ENCODE results near the gene DCTN1.

The DCTN1 gene

DNA sequence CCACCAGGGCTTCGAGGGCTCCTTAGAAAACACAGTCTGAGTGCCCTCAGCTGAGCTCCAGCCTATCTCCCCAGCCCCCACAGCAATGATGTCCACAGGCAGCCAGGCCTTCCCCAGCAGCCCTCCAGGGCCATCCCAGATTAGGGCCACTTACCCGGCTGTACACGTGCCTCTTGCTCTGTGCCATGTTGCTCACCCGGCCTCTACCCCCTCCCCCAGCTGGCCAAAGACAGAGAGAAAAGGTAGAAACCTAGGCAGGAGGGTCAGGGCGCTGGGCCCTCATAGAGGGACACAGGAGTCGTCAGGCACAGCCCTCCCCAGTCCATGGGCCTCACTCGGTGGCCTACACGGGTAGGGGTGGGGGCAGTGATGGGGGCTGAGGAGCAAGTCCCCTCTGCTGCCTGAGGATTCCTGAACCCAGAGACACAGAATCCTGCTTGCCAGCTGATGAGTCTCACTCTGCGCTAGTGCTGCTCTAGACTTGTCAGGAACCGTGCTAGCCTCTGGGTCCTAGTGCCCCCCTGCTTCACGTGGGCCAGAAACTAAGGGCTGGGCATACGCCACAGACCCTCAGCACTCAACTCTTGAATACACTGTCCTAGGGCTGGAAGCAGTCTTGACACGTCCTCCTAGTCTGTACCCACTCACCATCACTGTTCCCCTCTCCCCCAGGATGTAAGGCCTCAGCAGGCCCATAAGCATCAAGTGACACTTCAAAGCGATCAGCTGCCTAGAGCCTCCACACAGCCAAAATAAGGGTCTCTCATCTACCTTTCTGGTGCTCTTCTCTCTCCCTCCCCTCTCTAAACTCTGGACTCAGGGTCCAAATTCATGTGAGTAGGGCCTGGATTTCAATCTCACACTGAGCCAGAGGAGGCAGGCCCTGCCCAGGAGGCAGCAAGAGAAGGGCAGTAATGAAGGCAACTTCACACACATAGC, at the start of gene DCTN1:
DCTN1 (minus strand) TSS at position 461 of the 939 bp plus-strand sequence; CDS start at position 187, 274 bp downstream.
- H3K4me3 ChIP-seq (replicated peaks; ENCODE audit: low read depth, low read length) = peak within 1 kb of the TSS; percentile 54
- DNase-seq (ENCODE audit: low read depth) = peak; percentile 67
- TF ChIP-seq, protein P1, sequence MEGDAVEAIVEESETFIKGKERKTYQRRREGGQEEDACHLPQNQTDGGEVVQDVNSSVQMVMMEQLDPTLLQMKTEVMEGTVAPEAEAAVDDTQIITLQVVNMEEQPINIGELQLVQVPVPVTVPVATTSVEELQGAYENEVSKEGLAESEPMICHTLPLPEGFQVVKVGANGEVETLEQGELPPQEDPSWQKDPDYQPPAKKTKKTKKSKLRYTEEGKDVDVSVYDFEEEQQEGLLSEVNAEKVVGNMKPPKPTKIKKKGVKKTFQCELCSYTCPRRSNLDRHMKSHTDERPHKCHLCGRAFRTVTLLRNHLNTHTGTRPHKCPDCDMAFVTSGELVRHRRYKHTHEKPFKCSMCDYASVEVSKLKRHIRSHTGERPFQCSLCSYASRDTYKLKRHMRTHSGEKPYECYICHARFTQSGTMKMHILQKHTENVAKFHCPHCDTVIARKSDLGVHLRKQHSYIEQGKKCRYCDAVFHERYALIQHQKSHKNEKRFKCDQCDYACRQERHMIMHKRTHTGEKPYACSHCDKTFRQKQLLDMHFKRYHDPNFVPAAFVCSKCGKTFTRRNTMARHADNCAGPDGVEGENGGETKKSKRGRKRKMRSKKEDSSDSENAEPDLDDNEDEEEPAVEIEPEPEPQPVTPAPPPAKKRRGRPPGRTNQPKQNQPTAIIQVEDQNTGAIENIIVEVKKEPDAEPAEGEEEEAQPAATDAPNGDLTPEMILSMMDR (IDR thresholded peaks at IDR 0.05; ENCODE audit: low read length, missing control alignments) = no peak

DNA sequence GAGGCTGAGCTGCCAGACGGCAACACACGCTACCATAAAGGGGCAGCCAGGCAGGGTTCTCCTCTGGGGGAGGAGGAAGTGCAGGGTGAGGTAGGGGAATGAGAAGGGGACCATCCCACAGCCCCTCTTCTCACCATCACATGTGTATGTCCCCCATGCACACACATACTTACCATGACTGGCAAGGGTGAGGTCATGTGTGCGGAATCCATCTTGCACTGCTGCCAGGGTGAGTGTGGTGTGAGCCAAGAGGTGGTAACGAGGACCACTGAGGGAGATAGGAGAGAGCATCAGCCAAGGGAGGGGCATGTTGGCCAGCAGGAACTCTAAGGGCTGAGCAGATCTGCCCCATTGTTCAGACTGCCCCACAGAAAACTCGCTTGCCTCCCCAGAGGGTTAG, 48.6 kb upstream of the DCTN1 start:
- TF ChIP-seq, protein P1 (IDR thresholded peaks at IDR 0.05; ENCODE audit: low read length, missing control alignments) = no peak
- DNase-seq (ENCODE audit: low read depth) = no peak
- no peak overlapping the region for H3K4me3 ChIP-seq (replicated peaks; ENCODE audit: low read depth, low read length)

DNA sequence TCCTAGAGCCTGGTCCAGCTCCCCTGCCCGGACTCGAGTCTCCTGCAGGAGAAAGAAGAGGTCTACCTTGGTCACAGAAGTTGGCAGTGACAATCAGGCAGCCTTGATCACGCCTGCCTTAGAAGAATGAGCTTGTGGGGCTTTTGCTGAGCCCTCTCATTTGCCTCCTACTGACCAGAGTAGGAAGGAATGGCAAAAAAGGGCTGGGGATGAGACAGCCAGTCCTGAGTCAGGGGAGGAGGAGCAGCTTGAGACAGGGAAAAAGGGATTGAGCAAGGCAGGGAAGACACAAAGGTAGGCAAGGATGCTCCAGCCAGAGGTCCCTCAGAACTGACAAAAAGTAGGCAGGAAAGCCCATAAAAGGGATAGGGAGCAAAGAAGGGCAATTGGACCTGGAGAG, 47.4 kb upstream of the DCTN1 start:
- DNase-seq (ENCODE audit: low read depth) = no peak
- TF ChIP-seq, protein P1 (IDR thresholded peaks at IDR 0.05; ENCODE audit: low read length, missing control alignments) = no peak
- H3K4me3 ChIP-seq (replicated peaks; ENCODE audit: low read depth, low read length) = no peak overlapping the region

DNA sequence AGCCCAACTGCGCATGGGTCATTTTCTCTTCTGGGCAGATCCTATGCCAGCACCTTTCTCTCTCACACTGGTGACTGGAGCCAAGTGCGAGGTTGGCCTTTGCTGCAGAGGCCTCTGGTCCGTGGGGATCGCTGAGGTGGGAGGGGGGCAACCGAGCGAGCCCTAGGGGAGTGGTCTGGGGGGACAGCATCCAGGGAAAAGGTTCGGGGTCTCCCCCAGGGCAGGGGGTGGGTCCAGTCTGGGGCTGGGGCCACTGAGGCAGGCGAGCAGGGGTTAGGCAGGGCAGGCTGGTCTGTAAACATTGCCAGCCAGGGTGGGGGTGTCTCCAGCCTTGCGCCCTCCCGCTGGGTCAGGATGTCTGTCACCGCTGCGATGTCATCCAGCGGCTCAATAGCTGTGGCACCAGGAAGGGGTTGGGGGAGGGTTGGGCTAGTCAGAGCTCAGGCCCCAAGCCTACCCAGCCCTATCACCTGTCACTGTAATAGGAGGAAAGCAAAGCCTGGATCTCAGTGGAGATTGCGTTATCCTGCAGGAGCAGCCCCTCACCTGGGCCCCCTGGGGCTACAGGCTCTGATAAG, 46.2 kb upstream of the DCTN1 start:
- no peak for DNase-seq (ENCODE audit: low read depth)
- no peak overlapping the region for H3K4me3 ChIP-seq (replicated peaks; ENCODE audit: low read depth, low read length)
- TF ChIP-seq, protein P1 (IDR thresholded peaks at IDR 0.05; ENCODE audit: low read length, missing control alignments) = no peak

DNA sequence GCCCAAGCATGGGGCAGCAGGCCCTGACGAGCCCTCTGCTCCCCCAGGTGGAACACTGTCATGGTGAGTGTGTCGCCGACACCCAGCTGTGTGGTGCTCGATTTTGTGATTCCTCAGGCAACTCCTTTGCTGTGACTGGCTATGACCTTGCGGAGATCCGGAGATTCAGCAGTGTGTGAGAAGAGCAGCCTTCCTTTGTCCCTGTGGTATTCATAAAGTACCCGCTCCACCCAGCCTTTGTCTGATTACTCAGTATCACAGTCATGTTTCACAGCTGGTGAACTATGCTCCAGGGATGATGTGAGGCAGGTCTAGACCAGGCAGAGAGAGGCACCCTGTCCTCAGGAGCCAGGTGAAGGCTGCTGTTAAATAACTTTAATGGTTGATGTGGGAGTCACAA, 45.4 kb upstream of the DCTN1 start:
- no peak overlapping the region for H3K4me3 ChIP-seq (replicated peaks; ENCODE audit: low read depth, low read length)
- DNase-seq (ENCODE audit: low read depth) = no peak
- TF ChIP-seq, protein P1 (IDR thresholded peaks at IDR 0.05; ENCODE audit: low read length, missing control alignments) = no peak

DNA sequence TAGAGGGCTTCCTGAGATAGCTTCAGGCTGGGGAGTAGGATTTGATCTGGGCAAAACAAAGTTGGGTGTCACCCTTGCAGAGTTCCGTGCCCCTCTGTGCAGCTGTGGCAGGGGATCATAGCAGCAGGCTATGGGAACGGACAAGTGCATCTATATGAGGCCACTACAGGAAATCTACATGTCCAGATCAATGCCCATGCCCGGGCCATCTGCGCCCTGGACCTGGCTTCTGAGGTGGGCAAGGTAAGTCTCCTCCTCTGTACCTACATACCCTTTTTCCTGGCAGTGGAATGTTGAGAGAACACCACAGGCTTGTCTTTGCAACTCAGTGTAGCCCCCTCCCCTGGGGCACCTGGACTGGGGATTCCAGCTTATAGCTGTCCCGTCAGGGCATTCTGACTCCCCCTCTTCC, 44.9 kb upstream of the DCTN1 start:
- no peak overlapping the region for H3K4me3 ChIP-seq (replicated peaks; ENCODE audit: low read depth, low read length)
- DNase-seq (ENCODE audit: low read depth) = no peak

More for the DNA sequence above, 44.9 kb upstream of the DCTN1 start:
- TF ChIP-seq, protein P1 (IDR thresholded peaks at IDR 0.05; ENCODE audit: low read length, missing control alignments) = no peak
